Upper lobe of left lung (tissue), 4 donors: Measurements from ENCODE around the gene ACO1.

Experiments used
- POLR2AphosphoS5 ChIP-seq, 2 donors: sonication (generic); formaldehyde crosslinking; IDR thresholded peaks; one replicate each; pipeline ENCODE4 v1.5.1; 2017; ENCODE audit warnings: antibody characterized with exemption in 2 of 2
- TF ChIP-seq, protein P1 (sequence below), 6 experiments: fragments of 450-650 bp in 4 of 6; fragments of 200-600 bp in 2 of 6; sonication (generic) in 2 of 6; IDR thresholded peaks; one replicate each; pipeline ENCODE4 v1.5.1; 2016 to 2019; ENCODE audit warnings: antibody characterized with exemption in 6 of 6

DNA sequence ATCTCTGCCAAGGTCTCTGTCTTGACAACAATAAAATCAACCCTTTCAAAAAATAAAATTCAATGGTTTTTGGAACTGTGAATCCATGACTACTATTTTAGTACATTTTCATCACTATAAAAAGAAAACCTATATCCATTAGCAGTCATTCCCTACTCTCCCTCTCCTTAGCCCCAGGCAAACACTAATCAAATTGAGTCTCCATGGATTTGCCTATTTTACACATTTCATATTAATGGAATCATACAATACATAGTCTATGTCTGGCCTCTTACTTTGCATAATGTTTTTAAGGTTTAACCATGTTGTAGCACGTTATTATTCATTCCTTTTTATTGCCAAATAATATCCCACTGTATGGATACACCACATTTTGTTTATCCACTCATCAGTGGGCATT is 117.4 kb downstream of the ACO1 start:
- TF ChIP-seq, protein P1, sequence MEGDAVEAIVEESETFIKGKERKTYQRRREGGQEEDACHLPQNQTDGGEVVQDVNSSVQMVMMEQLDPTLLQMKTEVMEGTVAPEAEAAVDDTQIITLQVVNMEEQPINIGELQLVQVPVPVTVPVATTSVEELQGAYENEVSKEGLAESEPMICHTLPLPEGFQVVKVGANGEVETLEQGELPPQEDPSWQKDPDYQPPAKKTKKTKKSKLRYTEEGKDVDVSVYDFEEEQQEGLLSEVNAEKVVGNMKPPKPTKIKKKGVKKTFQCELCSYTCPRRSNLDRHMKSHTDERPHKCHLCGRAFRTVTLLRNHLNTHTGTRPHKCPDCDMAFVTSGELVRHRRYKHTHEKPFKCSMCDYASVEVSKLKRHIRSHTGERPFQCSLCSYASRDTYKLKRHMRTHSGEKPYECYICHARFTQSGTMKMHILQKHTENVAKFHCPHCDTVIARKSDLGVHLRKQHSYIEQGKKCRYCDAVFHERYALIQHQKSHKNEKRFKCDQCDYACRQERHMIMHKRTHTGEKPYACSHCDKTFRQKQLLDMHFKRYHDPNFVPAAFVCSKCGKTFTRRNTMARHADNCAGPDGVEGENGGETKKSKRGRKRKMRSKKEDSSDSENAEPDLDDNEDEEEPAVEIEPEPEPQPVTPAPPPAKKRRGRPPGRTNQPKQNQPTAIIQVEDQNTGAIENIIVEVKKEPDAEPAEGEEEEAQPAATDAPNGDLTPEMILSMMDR (IDR thresholded peaks at IDR 0.05), result no peak
- TF ChIP-seq POLR2AphosphoS5 (IDR thresholded peaks at IDR 0.05), result no peak
